ENCODE results near the gene ST6GAL1. TPM values are rescaled to one million over a fixed set of nuclear protein-coding genes. Genes with fewer than 3 reads are reported as not detected.

Gene ST6GAL1
- total and polyA plus RNA-seq, 4 experiments from 2014 or later: 165 to 232 (median 197) TPM

- Histone ChIP-seq H3K36me3 (ENCODE audit: insufficient read depth, low read length) (no peaks in the 10 kb centered on the region), H3K4me3 (ENCODE audit: low read length in 2 of 2) (peak overlapping the region; percentile 50 to 66), H3K27ac (ENCODE audit: low read depth, low read length) (peak overlapping the region; percentile 58), H3K27me3 (ENCODE audit: insufficient read depth, low read length) (no peaks in the 10 kb centered on the region), H3K4me1 (ENCODE audit: insufficient read depth, low read length) (peaks cover 32% of the 10 kb centered on the region), H3K9me3 (ENCODE audit: control insufficient read depth in 1 of 2, low read length in 2 of 2) (peaks cover 0 to 5% of the 10 kb centered on the region in 2 donors)
- peak overlapping the region; percentile 58 to 86 (median 77) for H3K4me3 Mint-ChIP-seq
- no peaks in the 10 kb centered on the region for H3K27me3 Mint-ChIP-seq
- peaks cover 33 to 35% of the 10 kb centered on the region in 2 donors for H3K36me3 Mint-ChIP-seq
- ChIA-PET CTCF (ENCODE audit: partially characterized antibody) (interaction anchor here (0.7 to 7.3 kb wide), 14 partner anchors 11 to 230 kb away, joined by 3 to 67 read pairs (median 4); partner anchors contain the start of genes RPL39L and ST6GAL1), POLR2A (ENCODE audit: partially characterized antibody) (interaction anchor here (0.8 to 4.0 kb wide), 32 partner anchors 8 to 230 kb away, joined by 3 to 136 read pairs (median 5); partner anchors contain the start of genes EIF4A2, RPL39L and ST6GAL1)
- H3K4me1 Mint-ChIP-seq: peaks cover 22 to 52% (median 38%) of the 10 kb centered on the region in 4 donors
- DNase-seq: peak; percentile 84 to 89 (median 87)
- H3K27ac Mint-ChIP-seq: peak overlapping the region; percentile 91 to 95 (median 94)
- peaks cover 0 to 69% (median 56%) of the 10 kb centered on the region in 8 donors for H3K9me3 Mint-ChIP-seq
- intact Hi-C loops (cut with micrococcal nuclease): loop anchor here (1.0 kb wide), 1 partner anchor 22 kb away; no protein-coding TSS in a partner anchor
Observed at GRCh38 chr3:186909078-186909853, 21.1 kb upstream of the ST6GAL1 start.

GRCh38 chr3:186915806-186916796, 14.2 kb upstream of the ST6GAL1 start:
- DNase-seq: peak in 1 of 5 donors; percentile 11

GRCh38 chr3:186917512-186918312, 12.6 kb upstream of the ST6GAL1 start:
- Histone ChIP-seq H3K9me3 (ENCODE audit: control insufficient read depth in 1 of 2, low read length in 2 of 2) (no peaks in the 10 kb centered on the region), H3K4me3 (ENCODE audit: low read length in 2 of 2) (no peak overlapping the region), H3K4me1 (ENCODE audit: insufficient read depth, low read length) (peaks cover 28% of the 10 kb centered on the region), H3K27ac (ENCODE audit: low read depth, low read length) (no peak overlapping the region), H3K27me3 (ENCODE audit: insufficient read depth, low read length) (no peaks in the 10 kb centered on the region), H3K36me3 (ENCODE audit: insufficient read depth, low read length) (no peaks in the 10 kb centered on the region)
- no peak for DNase-seq
- Mint-ChIP-seq H3K36me3 (peaks cover 0 to under 1% of the 10 kb centered on the region in 2 donors), H3K27me3 (no peaks in the 10 kb centered on the region), H3K9me3 (peaks cover 0 to 16% (median 4%) of the 10 kb centered on the region in 8 donors), H3K4me1 (peaks cover 20 to 54% (median 32%) of the 10 kb centered on the region in 4 donors), H3K4me3 (no peak overlapping the region), H3K27ac (peak overlapping the region in 2 of 7 donors; percentile 27 to 64)
- POLR2A ChIA-PET (ENCODE audit: partially characterized antibody): interaction anchor here (1.1 to 3.2 kb wide), 2 partner anchors 8 to 14 kb away, joined by 6 to 50 read pairs; partner anchors contain the start of gene ST6GAL1
- intact Hi-C loops (cut with micrococcal nuclease): no loop called here
- CTCF ChIA-PET (ENCODE audit: partially characterized antibody): interaction anchor here (0.7 to 1.8 kb wide), 3 partner anchors 10 to 68 kb away, joined by 3 to 6 read pairs (median 4); no protein-coding TSS in a partner anchor

More at GRCh38 chr3:186915806-186916796, 14.2 kb upstream of the ST6GAL1 start:
- ChIA-PET POLR2A (ENCODE audit: partially characterized antibody) (interaction anchor here (0.6 to 3.2 kb wide), 15 partner anchors 10 to 979 kb away, joined by 3 to 50 read pairs (median 4); partner anchors contain the start of genes EIF4A2, RPL39L and ST6GAL1), CTCF (ENCODE audit: partially characterized antibody) (interaction anchor here (0.9 to 4.9 kb wide), 10 partner anchors 12 to 223 kb away, joined by 3 to 24 read pairs (median 4); partner anchors contain the start of genes RPL39L and ST6GAL1)
- Mint-ChIP-seq H3K27me3 (no peaks in the 10 kb centered on the region), H3K27ac (peak overlapping the region in 5 of 7 donors; percentile 20 to 84 (median 66)), H3K9me3 (peaks cover 0 to 22% (median 8%) of the 10 kb centered on the region in 8 donors), H3K4me3 (peak overlapping the region in 7 of 8 donors; percentile 3 to 86 (median 50)), H3K4me1 (peaks cover 24 to 53% (median 35%) of the 10 kb centered on the region in 4 donors), H3K36me3 (peaks cover 0 to 4% of the 10 kb centered on the region in 2 donors)
- intact Hi-C loops (cut with micrococcal nuclease): no loop called here
- Histone ChIP-seq H3K27me3 (ENCODE audit: insufficient read depth, low read length) (no peaks in the 10 kb centered on the region), H3K4me3 (ENCODE audit: low read length in 2 of 2) (no peak overlapping the region), H3K27ac (ENCODE audit: low read depth, low read length) (no peak overlapping the region), H3K4me1 (ENCODE audit: insufficient read depth, low read length) (peaks cover 28% of the 10 kb centered on the region), H3K36me3 (ENCODE audit: insufficient read depth, low read length) (no peaks in the 10 kb centered on the region), H3K9me3 (ENCODE audit: control insufficient read depth in 1 of 2, low read length in 2 of 2) (no peaks in the 10 kb centered on the region)

- peak overlapping the region in 1 of 7 donors; percentile 48 for H3K27ac Mint-ChIP-seq
- Histone ChIP-seq H3K9me3 (ENCODE audit: control insufficient read depth in 1 of 2, low read length in 2 of 2) (no peaks in the 10 kb centered on the region), H3K4me3 (ENCODE audit: low read length in 2 of 2) (no peak overlapping the region), H3K27ac (ENCODE audit: low read depth, low read length) (no peak overlapping the region), H3K27me3 (ENCODE audit: insufficient read depth, low read length) (no peaks in the 10 kb centered on the region), H3K36me3 (ENCODE audit: insufficient read depth, low read length) (no peaks in the 10 kb centered on the region), H3K4me1 (ENCODE audit: insufficient read depth, low read length) (peaks cover 22% of the 10 kb centered on the region)
- H3K36me3 Mint-ChIP-seq: no peaks in the 10 kb centered on the region
- intact Hi-C loops (cut with micrococcal nuclease): no loop called here
- POLR2A ChIA-PET (ENCODE audit: partially characterized antibody): interaction anchor here (1.3 to 3.0 kb wide), 3 partner anchors 9 to 12 kb away, joined by 4 to 15 read pairs (median 5); partner anchors contain the start of gene ST6GAL1
- no peak overlapping the region for H3K4me3 Mint-ChIP-seq
- CTCF ChIA-PET (ENCODE audit: partially characterized antibody): interaction anchor here (0.6 to 2.2 kb wide), 8 partner anchors 8 to 304 kb away, joined by 3 to 7 read pairs (median 3); no protein-coding TSS in a partner anchor
- peaks cover 0 to 3% (median 0%) of the 10 kb centered on the region in 8 donors for H3K9me3 Mint-ChIP-seq
- H3K4me1 Mint-ChIP-seq: peaks cover 17 to 34% (median 19%) of the 10 kb centered on the region in 4 donors
- DNase-seq: no peak
- no peaks in the 10 kb centered on the region for H3K27me3 Mint-ChIP-seq
Observed at GRCh38 chr3:186920301-186920700, 10.0 kb upstream of the ST6GAL1 start.

GRCh38 chr3:186920796-186921195, 9.5 kb upstream of the ST6GAL1 start:
- DNase-seq: no peak
- ChIA-PET POLR2A (ENCODE audit: partially characterized antibody) (interaction anchor here (1.3 to 3.0 kb wide), 3 partner anchors 8 to 11 kb away, joined by 4 to 15 read pairs (median 11); partner anchors contain the start of gene ST6GAL1), CTCF (ENCODE audit: partially characterized antibody) (interaction anchor here (0.9 to 2.4 kb wide), 5 partner anchors 10 to 304 kb away, joined by 3 to 10 read pairs (median 5); partner anchors contain the start of gene ST6GAL1)
- intact Hi-C loops (cut with micrococcal nuclease): no loop called here
- H3K4me3 ChIP-seq (ENCODE audit: low read length in 2 of 2): no peak overlapping the region
- Mint-ChIP-seq H3K9me3 (no peaks in the 10 kb centered on the region), H3K36me3 (no peaks in the 10 kb centered on the region), H3K4me1 (peaks cover 13 to 29% (median 15%) of the 10 kb centered on the region in 4 donors), H3K4me3 (no peak overlapping the region), H3K27ac (no peak overlapping the region), H3K27me3 (no peaks in the 10 kb centered on the region)
- peaks cover 19% of the 10 kb centered on the region for H3K4me1 ChIP-seq (ENCODE audit: insufficient read depth, low read length)
- no peak overlapping the region for H3K27ac ChIP-seq (ENCODE audit: low read depth, low read length)
- no peaks in the 10 kb centered on the region for H3K27me3 ChIP-seq (ENCODE audit: insufficient read depth, low read length)
- no peaks in the 10 kb centered on the region for H3K9me3 ChIP-seq (ENCODE audit: control insufficient read depth in 1 of 2, low read length in 2 of 2)
- no peaks in the 10 kb centered on the region for H3K36me3 ChIP-seq (ENCODE audit: insufficient read depth, low read length)

GRCh38 chr3:186921578-186921977, 8.7 kb upstream of the ST6GAL1 start:
- Histone ChIP-seq H3K4me3 (ENCODE audit: low read length in 2 of 2) (no peak overlapping the region), H3K36me3 (ENCODE audit: insufficient read depth, low read length) (no peaks in the 10 kb centered on the region), H3K4me1 (ENCODE audit: insufficient read depth, low read length) (peaks cover 11% of the 10 kb centered on the region), H3K9me3 (ENCODE audit: control insufficient read depth in 1 of 2, low read length in 2 of 2) (no peaks in the 10 kb centered on the region), H3K27me3 (ENCODE audit: insufficient read depth, low read length) (no peaks in the 10 kb centered on the region), H3K27ac (ENCODE audit: low read depth, low read length) (no peak overlapping the region)
- DNase-seq: no peak
- no peaks in the 10 kb centered on the region for H3K36me3 Mint-ChIP-seq
- ChIA-PET POLR2A (ENCODE audit: partially characterized antibody) (interaction anchor here (3.0 kb wide), 2 partner anchors 10 to 12 kb away, joined by 11 to 15 read pairs; partner anchors contain the start of gene ST6GAL1), CTCF (ENCODE audit: partially characterized antibody) (interaction anchor here (2.0 to 2.4 kb wide), 3 partner anchors 9 to 72 kb away, joined by 5 to 10 read pairs (median 10); partner anchors contain the start of gene ST6GAL1)
- intact Hi-C loops (cut with micrococcal nuclease): no loop called here
- peaks cover 6 to 21% (median 8%) of the 10 kb centered on the region in 4 donors for H3K4me1 Mint-ChIP-seq
- H3K27me3 Mint-ChIP-seq: no peaks in the 10 kb centered on the region
- no peak overlapping the region for H3K4me3 Mint-ChIP-seq
- no peaks in the 10 kb centered on the region for H3K9me3 Mint-ChIP-seq
- H3K27ac Mint-ChIP-seq: no peak overlapping the region

All from CD4-positive, alpha-beta memory T cell (primary cell).